Cardiac fibroblast (primary cell): ENCODE results near the gene PDE8B.

Source experiments
- DNase-seq, 2 donors: peaks; one replicate each; pipeline versions ENCODE4 v3.0.0 to v3.0.0-alpha.2; 2010; ENCODE audit warnings: low read depth in 2 of 2
- H3K4me3 ChIP-seq, 2 donors: replicated peaks in 1 of 2; 1 replicate in 1 of 2; 2 replicates in 1 of 2; pipeline ENCODE4 v1.5.1; 2011; ENCODE audit warnings: low read depth in 2 of 2, low read length in 2 of 2, mild to moderate bottlenecking in 2 of 2, moderate library complexity in 1 of 2
- TF ChIP-seq, protein P1 (sequence below): IDR thresholded peaks from one replicate; pipeline ENCODE4 v1.5.1; 2011; ENCODE audit warnings: low read depth, mild to moderate bottlenecking, low read length, inconsistent platforms

Gene PDE8B

DNA sequence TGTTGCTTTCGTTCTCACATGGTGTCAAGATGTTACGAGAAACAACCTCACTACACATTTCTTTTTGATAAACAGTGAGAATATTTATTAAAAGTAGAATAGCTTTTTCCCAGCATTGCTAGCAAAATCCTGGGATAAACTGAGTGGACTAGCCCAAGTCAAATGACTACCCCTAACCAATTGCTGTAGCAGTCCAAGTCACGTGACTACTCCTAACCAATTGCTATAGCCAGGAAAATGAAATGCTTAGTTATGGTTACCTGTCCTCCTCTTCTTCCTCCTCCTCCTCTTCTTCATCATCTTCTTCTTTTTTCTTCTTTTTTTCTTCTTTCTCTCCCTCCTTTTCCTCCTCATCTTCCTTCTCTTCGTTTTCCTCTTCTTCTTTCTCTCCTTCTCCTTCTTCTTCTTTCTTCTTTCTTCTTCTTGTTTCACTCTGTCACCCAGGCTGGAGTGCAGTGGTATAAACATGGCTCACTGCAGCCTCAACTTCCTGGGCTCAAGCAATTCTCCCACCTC is 85.4 kb downstream of the PDE8B start:
- DNase-seq: no peak
- TF ChIP-seq, protein P1, sequence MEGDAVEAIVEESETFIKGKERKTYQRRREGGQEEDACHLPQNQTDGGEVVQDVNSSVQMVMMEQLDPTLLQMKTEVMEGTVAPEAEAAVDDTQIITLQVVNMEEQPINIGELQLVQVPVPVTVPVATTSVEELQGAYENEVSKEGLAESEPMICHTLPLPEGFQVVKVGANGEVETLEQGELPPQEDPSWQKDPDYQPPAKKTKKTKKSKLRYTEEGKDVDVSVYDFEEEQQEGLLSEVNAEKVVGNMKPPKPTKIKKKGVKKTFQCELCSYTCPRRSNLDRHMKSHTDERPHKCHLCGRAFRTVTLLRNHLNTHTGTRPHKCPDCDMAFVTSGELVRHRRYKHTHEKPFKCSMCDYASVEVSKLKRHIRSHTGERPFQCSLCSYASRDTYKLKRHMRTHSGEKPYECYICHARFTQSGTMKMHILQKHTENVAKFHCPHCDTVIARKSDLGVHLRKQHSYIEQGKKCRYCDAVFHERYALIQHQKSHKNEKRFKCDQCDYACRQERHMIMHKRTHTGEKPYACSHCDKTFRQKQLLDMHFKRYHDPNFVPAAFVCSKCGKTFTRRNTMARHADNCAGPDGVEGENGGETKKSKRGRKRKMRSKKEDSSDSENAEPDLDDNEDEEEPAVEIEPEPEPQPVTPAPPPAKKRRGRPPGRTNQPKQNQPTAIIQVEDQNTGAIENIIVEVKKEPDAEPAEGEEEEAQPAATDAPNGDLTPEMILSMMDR: no peak
- no peak overlapping the region for H3K4me3 ChIP-seq

DNA sequence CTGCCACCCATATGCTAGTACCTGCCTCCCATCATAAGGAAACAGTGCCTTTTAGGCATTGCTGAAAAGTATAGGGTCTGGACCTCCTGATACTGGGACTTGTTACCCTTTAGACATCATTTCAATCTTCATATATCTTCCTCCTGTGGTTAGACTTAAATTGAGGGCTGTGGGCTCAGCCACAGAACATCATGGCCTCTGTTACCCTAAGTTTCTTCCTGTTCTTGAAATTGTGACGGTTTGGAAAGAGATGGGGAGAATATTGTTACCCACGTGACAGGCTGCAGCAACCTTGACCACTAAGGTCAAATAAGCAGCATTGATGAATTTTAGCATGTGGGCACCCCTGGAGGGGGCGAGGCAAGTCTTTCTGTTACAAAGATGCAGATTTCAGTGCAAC is 87.7 kb downstream of the PDE8B start:
- no peak for DNase-seq
- TF ChIP-seq, protein P1: no peak
- H3K4me3 ChIP-seq: no peak overlapping the region

DNA sequence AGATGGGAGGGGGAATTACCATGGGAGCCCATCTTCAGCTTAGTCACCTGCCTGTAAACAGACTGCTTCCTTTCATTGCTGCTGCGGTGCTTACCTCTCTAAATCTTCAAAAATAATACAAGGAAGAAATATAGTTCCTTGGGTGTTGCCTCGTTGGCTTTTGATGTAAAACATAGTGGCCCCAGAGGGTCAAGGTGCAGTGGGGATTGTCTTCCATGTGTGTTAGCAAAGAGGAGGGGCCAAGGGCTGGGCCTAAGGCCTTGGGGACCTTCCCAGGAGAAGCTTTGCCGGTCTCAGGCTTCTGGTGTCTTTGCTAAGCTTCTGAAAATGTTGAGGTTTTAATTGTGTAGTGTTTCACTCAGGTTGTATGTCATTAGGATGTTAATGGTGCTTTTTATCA is 90.0 kb downstream of the PDE8B start:
- H3K4me3 ChIP-seq: no peak overlapping the region
- TF ChIP-seq, protein P1: no peak
- no peak for DNase-seq

DNA sequence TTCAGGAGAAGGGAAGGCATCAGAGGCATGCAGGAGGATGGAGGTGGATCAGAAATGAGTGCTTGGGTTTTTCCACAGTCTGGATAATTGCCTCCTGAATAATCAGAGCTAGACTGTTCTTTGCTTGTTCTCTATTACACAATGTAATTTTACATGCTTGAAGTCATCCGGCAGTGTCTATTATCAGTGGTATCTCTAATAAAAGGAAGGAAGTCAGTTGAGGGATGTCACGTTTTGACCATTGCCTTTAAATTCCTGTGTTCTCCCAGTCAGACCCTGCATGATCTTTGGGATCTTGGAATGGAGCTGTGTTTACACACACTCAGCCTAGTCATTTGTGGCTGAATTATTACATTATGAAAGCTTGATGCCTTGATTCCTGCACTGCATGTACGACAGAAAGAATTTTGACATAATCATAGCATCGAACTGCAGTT is 91.0 kb downstream of the PDE8B start:
- TF ChIP-seq, protein P1: no peak
- H3K4me3 ChIP-seq: no peak overlapping the region
- DNase-seq: peak; percentile 32 to 53

DNA sequence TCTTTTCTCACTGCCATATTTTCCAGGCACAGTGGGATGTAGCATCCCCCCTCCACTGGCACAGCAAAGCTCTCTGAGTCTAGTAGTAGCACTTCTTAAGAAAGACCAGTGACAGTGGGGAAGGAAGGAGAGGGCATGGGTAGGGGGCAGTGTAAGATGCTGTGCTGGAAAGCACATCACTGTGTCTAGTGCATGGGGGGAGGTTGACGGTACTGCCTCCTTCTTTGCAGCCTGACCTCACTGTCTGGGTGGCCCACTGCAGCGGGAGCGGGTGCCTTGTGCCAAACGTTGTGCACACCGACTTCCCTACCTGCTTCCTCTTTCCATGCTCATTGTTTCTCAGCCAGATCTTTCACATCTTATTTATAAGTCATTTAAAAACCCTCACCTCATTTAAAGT is 91.8 kb downstream of the PDE8B start:
- no peak for DNase-seq
- TF ChIP-seq, protein P1: no peak

DNA sequence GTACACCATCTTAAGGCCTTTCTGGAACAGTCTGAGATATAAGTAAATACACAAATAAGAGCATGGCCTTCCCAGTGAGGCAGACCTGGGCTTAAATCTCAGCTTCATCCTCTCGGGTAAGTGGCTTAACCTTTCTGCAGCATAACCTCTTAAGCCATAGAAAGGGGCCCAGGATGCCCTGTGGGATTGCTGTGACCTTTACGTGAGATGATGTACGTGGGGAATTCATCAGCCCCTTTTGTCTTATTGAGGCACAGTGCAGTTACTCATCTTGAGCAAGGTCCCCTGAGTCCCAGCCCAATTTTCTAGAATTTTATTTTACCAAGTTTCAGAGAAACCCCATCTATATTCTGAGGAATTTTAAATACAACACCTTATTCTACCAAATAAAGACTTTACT is 92.2 kb downstream of the PDE8B start:
- no peak for DNase-seq
- no peak overlapping the region for H3K4me3 ChIP-seq
- TF ChIP-seq, protein P1: no peak

More for the DNA sequence above, 91.8 kb downstream of the PDE8B start:
- no peak overlapping the region for H3K4me3 ChIP-seq

DNA sequence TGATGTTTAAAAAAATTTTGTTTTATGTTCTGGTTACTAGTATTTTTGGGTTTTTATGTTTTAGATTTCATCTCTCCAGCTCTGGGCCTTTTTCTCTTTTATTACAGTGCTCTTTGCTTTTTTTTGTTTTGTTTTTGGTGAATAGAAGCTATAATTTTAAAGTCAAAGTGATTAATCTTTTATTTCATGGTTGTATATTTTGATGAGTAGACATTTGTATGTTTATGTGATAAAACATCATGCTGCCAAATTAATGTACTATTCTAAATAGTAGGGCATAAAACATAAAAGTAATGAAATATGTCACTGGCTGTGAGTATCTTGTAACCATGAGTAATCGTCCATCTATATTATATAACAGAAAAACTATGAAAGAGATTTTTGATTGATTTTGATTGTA is 93.9 kb downstream of the PDE8B start:
- no peak for DNase-seq
- H3K4me3 ChIP-seq: no peak overlapping the region
- TF ChIP-seq, protein P1: no peak
